HG03095 (cell line): Measurements from ENCODE around the gene CLTA.

ENCODE experiments used
- ATAC-seq: cut with Tn5 transposase; IDR thresholded peaks from one replicate; pipeline ENCODE4 v1.9.1; 2021; ENCODE audit warnings: moderate library complexity; ENCODE audit not compliant: unreplicated experiment

Gene CLTA

DNA sequence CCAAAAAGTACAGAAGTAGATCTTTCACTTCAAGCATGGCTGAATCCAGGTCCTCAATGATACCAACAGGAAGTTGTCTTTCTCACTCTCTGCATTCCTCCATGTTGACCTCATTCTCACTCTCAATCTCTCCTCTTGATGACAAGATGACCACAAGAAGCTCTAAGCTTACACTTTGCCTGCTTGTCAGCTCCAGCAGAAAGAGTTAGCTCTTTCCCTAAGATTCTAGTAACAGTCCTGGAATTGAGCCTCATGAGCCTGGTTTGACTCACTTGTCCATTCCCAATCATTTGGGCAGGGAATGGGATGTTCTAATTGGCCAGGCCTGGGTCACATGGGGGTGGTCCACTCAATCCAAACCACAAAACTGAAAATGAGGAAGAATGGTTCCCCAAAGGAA lies 3.3 kb upstream of the CLTA start:
- ATAC-seq = no peak

DNA sequence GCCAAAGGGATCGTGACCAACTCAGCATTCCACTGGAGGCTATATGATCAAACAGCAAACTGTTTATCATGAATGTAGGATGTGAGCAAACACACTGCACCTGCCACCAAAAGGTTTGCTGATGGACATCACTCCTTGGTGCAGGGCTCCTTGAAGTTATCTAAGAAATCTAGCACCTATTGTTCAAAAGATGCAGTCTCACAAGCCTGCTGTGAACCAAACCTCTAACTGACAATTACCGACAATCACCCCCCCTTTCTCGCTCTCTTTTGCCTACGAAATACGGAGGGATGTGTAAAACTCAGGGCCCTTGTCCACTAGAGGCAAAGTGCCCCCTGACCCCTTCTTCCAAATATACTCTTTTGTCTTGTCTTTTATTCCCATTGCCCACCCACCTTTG lies 2.5 kb upstream of the CLTA start:
- ATAC-seq = no peak

DNA sequence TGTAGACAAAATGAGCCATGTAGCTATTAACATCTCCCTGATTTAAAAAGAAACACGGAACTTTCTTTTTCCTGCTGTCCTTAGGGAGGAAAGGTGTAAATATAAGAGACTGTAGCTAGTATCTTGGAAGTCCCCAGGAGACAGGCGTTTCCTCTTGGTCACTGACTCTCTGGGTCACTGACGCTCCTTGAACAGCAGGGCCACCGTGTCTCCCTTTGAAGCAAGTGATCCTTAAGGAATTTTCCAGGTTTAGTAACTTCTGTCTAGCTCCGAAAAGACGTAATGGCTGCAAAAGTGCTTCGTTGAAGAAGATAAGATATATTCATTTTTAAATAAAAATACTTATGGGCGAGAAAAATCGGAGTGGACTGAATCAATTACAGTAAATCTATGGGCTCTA lies 745 bp upstream of the CLTA start:
- ATAC-seq = no peak

DNA sequence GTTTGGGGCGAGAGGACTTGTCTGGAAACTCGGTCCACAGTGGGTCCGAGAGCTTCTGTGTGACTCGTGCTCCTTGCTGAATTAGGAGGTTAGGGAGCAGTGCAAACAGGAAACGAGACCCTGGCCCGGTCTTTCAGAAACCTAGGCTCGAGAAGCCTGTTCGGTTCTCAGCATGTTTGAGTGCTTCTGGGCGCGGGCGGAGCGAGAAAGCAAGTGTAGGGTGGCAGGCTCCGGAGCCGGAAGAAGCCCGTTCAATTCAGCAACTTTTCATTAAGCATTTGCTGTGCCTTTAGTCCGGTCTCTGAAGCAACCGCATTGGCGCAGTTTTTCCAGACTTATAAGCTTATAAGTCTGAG lies 547 bp downstream of the CLTA start:
- peak; percentile 2 for ATAC-seq

DNA sequence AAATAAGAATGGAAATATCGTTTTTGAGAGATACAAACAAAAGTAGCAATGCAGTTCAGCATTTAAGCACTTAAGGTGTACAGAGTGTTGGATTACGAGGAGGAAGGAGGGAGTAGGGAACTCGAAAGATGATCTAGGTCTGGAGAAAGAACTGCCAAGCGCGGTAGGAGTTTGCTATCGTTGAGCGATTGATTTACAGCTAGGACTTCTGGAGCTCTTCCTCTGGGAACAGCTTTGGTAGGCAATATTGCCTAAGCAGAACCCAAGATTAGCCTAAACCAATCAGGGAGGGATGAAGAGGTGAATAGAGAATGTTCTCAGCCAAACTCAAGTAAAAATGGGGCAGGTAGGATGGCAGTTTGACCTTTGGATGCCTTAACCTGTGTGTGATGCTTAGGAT lies 965 bp downstream of the CLTA start:
- ATAC-seq = no peak

DNA sequence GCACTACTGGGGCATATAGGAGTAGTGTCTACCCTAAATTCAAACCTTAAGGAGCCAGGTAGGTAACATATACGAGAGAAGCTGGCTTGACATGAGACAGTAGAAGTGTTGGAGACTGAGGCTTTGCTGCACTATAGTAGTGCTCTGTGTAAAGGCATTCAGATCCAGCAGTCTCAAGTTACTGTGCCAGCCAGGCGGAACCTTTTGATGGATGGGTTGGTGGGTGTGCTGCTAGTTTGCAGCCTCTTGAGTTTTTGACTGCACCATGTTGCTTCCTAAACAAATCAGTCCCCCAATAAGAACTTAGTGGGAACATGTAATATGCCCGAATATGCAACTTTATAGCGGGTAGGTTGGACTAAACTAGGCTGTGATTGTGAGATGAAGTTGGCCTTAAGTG lies 1.5 kb downstream of the CLTA start:
- no peak for ATAC-seq

DNA sequence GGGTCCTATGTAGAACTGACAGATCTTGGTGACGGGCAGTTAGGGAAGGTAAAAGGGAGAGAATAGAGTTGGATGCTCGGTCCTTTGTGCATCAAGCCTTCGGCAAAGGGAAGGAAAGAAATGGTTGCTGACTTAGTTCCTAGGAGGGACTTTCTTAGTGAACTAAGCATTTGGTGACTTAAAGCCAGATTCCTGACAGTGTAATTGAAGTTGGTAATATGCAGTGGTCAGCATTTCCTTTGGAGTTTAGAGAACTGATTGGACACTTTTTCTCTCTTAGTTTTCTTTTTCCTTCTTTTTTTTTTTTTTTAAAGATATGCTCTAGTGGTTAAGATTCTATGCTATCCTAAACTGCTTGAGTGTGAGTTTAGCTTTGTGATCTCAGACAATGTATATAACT lies 2.3 kb downstream of the CLTA start:
- no peak for ATAC-seq

DNA sequence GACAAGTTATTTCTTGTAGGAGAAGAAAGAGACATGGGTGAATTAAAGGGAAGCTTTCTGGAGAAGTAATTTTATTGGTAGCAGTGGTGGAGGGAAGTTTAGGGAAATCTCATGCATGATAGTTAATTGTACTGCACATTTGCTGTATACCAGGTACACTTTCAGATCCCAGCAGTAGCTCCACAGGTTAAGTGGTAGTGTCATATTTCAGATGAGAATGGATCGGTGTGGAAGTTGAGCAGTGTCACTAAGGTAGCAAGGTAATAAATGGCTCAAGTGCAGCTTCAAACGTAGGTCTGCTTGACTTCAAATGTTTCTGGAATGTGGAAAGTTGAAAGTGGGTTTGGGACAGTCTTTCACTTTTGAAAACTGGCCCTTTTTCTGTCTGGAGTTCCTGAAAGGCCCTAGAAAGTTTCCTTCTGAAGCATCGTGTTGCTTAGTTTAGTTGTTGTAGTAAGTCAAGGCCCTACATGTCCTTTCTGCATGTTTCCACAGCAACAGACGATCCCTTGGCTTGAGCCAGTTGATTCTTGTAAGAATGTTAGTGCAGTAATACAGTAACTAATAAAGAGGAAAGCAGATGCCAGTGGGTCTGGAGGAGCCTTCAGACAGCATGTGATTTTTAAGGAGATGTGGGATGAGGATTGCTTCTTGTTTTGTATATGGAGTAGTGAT lies 3.7 kb downstream of the CLTA start:
- ATAC-seq = no peak

DNA sequence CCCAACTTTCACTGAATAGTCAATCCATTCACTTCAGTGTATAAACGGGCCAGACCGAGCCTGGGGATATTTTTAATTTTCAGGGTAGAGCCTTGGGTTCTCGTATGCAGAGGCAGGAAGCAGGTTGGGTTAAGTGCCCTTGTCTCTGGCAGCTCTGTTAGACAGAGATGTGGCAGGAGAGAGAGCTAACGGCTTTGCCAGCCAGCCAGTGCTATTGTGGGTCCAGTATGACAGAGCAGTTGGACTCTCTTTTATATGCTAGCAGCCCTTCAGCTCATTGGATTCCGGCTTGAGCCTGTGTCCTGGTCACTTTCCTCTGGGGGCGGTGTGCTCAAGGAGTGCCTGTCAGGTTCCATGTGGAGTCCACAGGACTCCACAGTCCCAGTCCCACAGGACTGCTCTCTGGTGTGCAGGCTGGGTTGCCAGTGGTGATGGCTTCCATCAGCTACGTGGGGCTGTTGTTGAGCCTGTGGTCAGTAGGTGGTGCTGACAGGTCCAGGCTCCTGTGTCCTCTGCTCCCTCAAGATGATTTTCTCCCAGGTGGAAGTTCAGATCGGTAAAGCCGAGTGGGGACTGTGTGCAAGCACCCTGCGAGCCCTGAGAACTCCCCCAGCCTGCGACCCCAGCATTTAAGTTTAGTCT lies 14.3 kb downstream of the CLTA start:
- no peak for ATAC-seq

DNA sequence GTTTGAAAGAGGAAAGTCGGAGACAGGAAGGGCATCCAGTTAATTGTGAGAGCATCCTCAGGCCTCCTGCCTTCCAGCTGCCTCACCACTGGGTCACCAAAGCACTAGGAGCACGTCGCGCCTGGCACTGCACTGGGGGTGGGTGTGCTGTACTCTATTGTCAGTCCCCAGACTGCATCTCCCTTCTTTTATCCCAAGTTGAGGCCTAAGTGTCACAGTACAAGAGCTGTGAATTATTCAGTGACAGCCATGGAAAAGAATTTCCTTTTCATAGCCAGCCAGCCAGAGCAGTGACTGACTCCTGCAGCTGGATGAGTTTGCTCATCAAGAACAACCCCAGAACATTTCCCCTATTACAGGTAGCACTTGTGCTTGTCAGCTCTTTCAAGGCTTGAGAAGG lies 16.3 kb downstream of the CLTA start:
- no peak for ATAC-seq

DNA sequence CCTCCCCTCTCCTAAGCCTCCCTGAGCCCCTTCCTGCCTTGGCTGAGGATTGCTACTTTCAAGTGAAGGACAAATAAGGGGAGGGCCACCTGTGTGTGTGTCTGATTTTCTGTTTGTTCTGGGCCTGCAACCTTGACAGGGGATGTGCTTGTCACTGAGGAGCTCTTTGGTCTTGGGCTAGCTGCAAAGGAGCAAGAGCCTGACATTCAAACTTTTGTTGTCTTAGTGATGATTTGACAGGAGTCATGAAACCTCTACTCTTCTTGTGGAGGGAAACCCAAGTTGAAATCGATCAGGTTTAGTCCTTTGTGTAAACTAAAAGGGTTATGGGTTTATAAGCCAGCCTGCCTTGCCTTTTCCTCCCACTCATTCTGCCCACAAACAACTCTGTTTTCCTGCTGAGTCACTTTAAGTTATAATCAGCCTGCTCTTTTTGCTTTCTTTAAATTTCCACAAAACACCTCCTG lies 16.9 kb downstream of the CLTA start:
- ATAC-seq = no peak

DNA sequence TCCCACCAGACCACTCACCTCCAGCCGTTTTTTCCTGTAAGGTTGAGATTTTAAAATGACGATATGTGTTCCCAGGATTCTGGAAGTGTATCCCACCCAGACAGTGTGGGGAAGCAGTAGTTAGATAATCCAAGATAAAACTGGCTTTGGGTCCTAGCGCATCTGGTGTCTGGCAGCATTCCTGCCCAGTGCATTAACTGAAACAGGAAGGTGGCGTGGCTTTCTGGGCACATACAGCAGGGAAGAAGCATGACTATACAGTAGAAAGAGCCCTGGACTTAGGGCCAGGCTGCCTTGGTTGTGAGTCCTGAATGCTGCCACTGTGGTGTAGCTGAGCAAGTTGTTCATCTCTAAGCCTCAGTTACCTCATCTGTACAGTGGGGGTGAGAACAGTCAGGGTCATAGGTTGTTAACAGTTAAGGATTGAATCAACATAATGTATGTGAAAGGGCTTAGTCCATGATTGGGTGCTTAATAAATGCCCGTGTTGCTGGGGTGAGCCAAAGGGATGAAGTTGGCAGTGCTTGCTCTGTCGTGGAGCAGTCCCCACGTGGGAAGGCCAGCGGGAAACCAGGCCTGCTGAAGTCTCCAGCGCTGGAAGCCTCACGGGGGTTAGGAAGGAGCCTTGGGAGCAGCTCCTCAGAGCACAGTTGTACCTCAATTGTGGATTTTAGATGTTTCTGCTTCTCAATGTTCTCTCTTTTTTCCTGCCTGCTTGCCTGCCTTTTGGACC lies 18.0 kb downstream of the CLTA start:
- no peak for ATAC-seq

DNA sequence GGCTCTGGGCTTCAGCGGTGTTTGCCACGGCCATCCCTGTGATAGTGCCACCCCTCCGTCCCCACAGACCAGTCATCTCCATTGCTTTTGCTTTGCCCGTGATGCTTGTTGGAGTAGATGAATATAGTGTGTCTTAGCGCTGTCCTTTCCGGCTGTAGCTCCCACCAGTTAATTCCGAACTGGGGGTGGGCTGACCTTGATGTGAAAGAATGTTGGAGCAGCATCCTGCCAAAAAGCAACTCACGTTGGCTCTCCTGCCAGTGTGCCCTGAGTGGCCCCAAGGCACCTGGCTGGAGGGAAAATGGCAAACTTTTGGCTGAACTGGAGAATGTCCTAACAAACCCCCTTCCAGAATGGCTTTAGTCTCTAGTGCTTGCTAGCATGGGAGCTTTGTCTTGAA lies 20.0 kb downstream of the CLTA start:
- ATAC-seq = no peak

DNA sequence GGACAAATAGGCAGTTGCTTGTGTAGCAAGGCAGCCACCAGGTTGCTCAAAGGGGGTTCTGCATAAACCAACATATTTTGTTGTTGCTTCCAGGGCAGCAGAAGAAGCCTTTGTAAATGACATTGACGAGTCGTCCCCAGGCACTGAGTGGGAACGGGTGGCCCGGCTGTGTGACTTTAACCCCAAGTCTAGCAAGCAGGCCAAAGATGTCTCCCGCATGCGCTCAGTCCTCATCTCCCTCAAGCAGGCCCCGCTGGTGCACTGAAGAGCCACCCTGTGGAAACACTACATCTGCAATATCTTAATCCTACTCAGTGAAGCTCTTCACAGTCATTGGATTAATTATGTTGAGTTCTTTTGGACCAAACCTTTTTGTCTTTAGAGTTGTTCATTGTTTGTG lies 20.8 kb downstream of the CLTA start:
- no peak for ATAC-seq

DNA sequence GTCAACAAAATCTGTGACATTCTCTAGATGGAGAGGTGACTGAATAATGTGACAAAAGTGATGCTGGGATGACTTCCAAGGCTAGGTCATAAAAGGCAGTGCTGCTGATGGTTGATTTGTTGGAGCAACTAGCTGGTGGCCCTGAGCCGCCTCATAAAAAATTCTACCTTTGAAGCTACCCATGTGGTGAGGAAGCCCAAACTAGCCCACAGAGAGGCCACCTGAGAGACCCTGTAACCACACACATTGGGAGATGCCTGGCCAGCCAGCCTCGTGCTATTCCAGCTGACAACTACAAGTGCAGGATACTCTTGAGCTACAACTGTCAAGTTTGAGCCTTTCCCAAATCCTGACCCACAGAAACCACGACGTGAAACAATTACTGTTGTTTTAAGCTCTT lies 22.7 kb downstream of the CLTA start:
- ATAC-seq = no peak

DNA sequence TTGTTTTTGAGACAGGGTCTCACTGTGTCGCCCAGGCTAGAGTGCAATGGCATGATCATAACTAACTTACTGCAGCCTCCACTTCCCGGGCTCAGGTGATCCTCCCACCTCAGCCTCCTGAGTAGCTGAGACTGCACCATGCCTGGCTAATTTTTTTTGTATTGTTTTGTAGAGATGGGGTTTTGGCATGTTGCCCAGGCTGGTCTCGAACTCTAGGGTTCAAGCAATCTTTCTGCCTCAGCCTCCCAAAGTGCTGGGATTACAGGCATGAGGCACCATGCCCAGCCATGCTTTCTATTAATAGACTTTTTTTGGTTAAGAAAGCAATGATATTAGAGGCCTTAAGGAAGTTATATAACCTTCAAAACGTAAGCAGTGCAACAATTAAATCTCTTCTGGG lies 23.3 kb downstream of the CLTA start:
- ATAC-seq = no peak

DNA sequence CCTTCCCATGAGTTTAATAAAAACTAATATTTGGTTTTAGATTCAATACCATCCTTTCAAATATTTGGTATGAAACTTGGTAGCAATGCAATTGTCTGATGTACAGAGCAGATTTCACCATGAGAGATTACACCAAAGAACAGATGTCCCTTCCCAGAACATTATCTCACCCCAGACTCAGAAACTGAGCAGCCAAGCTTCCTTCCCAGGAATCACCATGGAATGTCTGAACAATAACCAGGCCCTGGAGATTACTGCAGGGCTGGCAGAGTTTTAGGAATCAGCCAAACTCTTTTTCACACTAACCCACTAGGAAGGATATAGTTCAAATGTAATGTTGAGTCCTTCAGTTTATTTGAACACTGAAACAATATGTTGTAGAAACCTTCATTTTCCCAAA lies 23.9 kb downstream of the CLTA start:
- no peak for ATAC-seq

DNA sequence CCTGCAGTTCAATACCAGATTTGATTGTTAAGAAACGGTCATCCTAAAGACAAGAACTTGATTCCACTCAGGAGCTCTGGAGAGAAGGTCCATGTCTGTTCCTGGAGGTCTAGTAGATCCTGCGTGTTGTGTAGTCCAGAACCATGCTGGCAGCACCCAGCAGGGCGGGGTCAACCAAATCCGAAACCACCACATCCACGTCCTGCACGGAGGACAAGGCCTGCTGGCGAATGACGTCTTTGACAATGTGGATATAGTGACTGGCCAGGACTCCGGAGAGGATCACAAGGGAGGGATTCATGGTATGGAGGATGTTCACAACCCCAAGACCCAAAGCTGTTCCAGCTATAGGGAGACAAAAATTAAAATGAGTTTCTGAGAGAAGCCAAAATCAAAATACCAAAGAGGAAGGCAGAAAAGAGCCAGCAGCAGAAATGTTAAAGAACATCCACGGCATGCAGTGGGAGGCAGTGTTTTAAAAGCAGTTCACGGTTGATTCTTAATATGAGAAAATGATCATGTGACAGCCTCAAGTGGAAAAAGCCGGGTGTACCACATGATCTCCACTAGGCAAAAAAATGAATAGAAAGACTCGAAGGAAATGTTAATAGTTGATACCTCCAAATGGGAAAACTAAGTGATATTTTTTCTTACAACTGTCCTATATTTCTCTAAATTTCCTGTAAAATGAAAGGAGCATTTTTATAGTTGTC lies 26.7 kb downstream of the CLTA start:
- ATAC-seq = no peak

DNA sequence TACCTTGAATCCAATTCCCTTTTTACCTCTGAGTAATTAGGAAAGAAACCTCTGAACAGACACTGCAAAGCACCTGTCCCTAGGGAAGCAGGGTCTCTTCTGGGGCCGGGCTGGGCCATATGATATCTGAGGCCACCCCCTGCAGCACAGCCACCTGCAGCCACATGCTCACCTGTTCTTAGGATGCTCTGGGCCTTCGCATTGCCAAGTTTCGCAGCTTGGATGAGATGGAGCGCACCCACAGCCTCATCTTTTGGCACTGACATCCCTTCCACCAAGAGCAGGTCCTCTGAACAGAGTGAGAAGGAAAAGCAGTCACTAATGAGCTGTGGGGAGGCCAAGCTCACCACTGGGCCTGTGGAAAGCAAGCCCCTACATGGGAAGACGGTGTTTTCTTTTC lies 27.3 kb downstream of the CLTA start:
- ATAC-seq = no peak

DNA sequence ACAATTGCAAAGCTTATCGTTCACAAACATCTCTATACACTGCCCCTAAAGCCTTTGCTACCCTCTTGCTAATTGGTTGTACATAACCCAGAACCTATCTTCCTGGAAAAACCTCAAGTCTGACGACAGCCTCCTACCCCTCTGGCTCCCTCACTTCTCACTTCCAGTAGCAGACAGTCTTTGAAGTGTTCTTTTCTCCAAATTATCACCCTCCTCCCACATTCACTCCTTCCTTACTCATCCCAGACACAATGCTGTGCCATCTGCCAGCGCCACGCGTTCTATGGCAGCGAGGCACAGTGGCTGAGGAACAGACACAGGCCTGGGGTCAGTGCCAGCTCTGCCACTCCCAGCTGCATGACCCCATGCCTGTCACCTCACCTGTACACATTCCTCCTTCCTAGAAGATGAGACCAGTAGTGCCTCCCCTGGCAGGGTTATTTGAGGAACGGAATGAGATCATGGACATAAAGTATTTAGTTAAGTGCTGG lies 27.7 kb downstream of the CLTA start:
- no peak for ATAC-seq

DNA sequence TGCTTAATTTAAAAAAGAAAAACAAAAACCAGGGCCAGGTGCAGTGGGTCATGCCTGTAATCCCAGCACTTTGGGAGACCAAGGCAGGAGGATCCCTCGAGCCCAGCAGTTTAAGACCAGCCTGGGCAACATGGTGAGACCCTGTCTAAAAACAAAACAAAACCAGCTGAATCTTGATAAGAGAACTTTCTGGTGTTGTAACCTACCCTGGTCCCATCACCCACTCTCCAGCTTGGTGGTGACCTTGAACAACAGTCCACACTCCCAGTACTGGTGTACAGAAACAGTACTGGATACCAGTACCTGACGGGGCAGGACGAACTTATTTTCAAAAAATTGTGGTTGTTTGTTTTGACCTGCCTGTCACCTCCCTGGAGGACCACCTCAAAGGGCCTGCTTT lies 30.9 kb downstream of the CLTA start:
- no peak for ATAC-seq

DNA sequence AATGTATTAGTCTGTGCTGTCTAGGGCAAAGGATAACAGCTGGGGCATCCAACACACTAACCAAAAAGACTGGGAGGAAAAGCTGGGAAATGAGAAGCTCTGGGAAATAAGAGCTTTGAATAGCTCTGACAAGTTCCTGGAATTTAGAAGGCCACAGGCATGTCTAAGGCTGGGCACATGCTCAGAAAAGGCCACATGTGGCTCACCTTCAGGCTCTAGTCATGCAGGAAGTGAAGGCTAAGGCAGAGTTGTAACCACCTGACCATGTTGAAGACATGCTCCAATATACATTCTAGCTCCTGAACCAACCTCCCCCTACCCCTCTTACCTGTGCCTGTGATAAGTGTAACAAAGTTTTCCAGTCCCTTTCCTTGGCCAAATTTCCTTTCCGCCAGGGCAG lies 31.7 kb downstream of the CLTA start:
- no peak for ATAC-seq
